HepG2 (cell line): ENCODE measurements around the gene TMEM134. TPM values are rescaled to one million over a fixed set of nuclear protein-coding genes. Genes with fewer than 3 reads are reported as not detected.
A peak's percentile ranks its signal among the peaks of the same experiment; 100 is the strongest.

Experiments used
- ATAC-seq: fragments of 200-7000 bp; cut with Tn5 transposase; 3 replicates; pipeline ENCODE4 v1.9.1; 2020; ENCODE audit warnings: mild to moderate bottlenecking, moderate library complexity
- BruUV-seq: library from RNA; stranded (reverse); fragments of 400-500 nt; replicated peaks from 2 replicates; lab custom pipeline; 2021; lab: Mats Ljungman, UMichigan
- CTCF ChIA-PET: fragments of 300-600 bp; formaldehyde crosslinking; extraction: SDS; loops from one replicate; lab custom pipeline; 2021; ENCODE audit warnings: low total read pairs, inconsistent platforms, low intra/inter-chr PET ratio; lab: Yijun Ruan, JAX
- POLR2A ChIA-PET: fragments of 350-600 bp; sonication (Branson Sonifier 250); formaldehyde crosslinking; loops from one replicate; lab custom pipeline; 2020; ENCODE audit warnings: antibody characterized with exemption, inconsistent platforms; lab: Yijun Ruan, JAX
- DNase-seq: peaks from one replicate; pipeline ENCODE4 v3.0.0-alpha.2; 2015; ENCODE audit warnings: low spot score
- FAIRE-seq: peaks from 3 replicates; lab custom pipeline; 2011; peaks lifted over from hg19 to GRCh38; lab: Jason Lieb, UNC
- H2AFZ ChIP-seq: one replicate; pipeline ENCODE4 v1.6.1; 2011; ENCODE audit warnings: low read length, inconsistent platforms
- H3K27ac ChIP-seq: fragments of 300-600 bp; 3 replicates; pipeline ENCODE4 v1.8.0; 2011; ENCODE audit warnings: mixed run types, mild to moderate bottlenecking, mixed read lengths, low read length, inconsistent platforms; ENCODE audit not compliant: insufficient read depth; ENCODE audit errors: extremely low read length
- H3K27me3 ChIP-seq, 2 experiments: fragments of 200-600 bp in 1 of 2; 2 replicates in 1 of 2; 3 replicates in 1 of 2; pipeline versions ENCODE4 v1.6.0 to v1.8.0; 2011; ENCODE audit warnings: low read length in 2 of 2, mild to moderate bottlenecking in 2 of 2, moderate library complexity in 2 of 2, inconsistent platforms in 1 of 2; ENCODE audit not compliant: insufficient read depth in 2 of 2, control insufficient read depth in 1 of 2
- H3K36me3 ChIP-seq, 2 experiments: fragments of 200-600 bp in 1 of 2; replicated peaks in 1 of 2; 2 replicates in 1 of 2; 3 replicates in 1 of 2; pipeline versions ENCODE4 v1.5.1 to v1.8.0; 2011; ENCODE audit warnings: low read length in 2 of 2, inconsistent platforms in 1 of 2; ENCODE audit not compliant: insufficient read depth in 2 of 2, control insufficient read depth in 1 of 2
- H3K4me1 ChIP-seq: 2 replicates; pipeline ENCODE4 v1.5.1; 2012; ENCODE audit warnings: low read length, inconsistent platforms; ENCODE audit not compliant: insufficient read depth
- H3K4me2 ChIP-seq: 2 replicates; pipeline ENCODE4 v1.6.0; 2011; ENCODE audit warnings: low read depth, low read length, inconsistent platforms
- H3K4me3 ChIP-seq, 3 experiments: fragments of 200-600 bp in 1 of 3; sonication (generic), shearing (Covaris generic) in 1 of 3; replicated peaks in 1 of 3; 2 replicates each; pipeline ENCODE4 v1.5.1; 2011 to 2016; ENCODE audit warnings: low read length in 3 of 3, inconsistent platforms in 2 of 3, low read depth in 2 of 3, mild to moderate bottlenecking in 2 of 3, control low read depth in 1 of 3, mixed read lengths in 1 of 3; ENCODE audit not compliant: insufficient read depth in 1 of 3
- H3K79me2 ChIP-seq: one replicate; pipeline ENCODE4 v1.6.1; 2011; ENCODE audit warnings: low read length, inconsistent platforms; ENCODE audit not compliant: insufficient read depth
- H3K9ac ChIP-seq: 2 replicates; pipeline ENCODE4 v1.6.0; 2011; ENCODE audit warnings: mild to moderate bottlenecking, low read depth, low read length, inconsistent platforms; ENCODE audit not compliant: insufficient read depth
- H3K9me3 ChIP-seq: 2 replicates; pipeline ENCODE4 v1.5.1; 2012; ENCODE audit warnings: mild to moderate bottlenecking, low read length
- H4K20me1 ChIP-seq: 2 replicates; pipeline ENCODE4 v1.6.0; 2011; ENCODE audit warnings: inconsistent platforms, mild to moderate bottlenecking, low read length, moderate library complexity; ENCODE audit not compliant: insufficient read depth
- PTBP1 ChIP-seq: fragments of 200-400 bp; formaldehyde crosslinking; IDR thresholded peaks from 2 replicates; pipeline ENCODE4 v1.6.1; 2018; ENCODE audit warnings: low read length, low read depth; ENCODE audit not compliant: poor library complexity, severe bottlenecking
- RBFOX2 ChIP-seq: fragments of 200-400 bp; formaldehyde crosslinking; IDR thresholded peaks from 2 replicates; pipeline ENCODE4 v1.6.1; 2017; ENCODE audit warnings: low read depth, mild to moderate bottlenecking, low read length
- ZNF225 ChIP-seq: sonication (generic); formaldehyde crosslinking; IDR thresholded peaks from 2 replicates; pipeline ENCODE4 v1.4.0; 2020; ENCODE audit warnings: mild to moderate bottlenecking, missing genetic modification reagents
- WGBS: methylation state at CpG from one replicate; pipeline ENCODE4 v1.1.6; 2017; ENCODE audit warnings: low lambda C conversion rate; 5-methylcytosine and 5-hydroxymethylcytosine counted together
- in situ Hi-C: cut with HindIII; loops from 2 replicates; pipeline ENCODE4 v1.10.0; 2017; ENCODE audit warnings: low pct_unique_long_range_greater_than_20kb; ENCODE audit not compliant: extremely low pct_ligation_motif_present
- intact Hi-C: fragments of 100-400 bp; cut with micrococcal nuclease; formaldehyde crosslinking; loops from one replicate; pipeline ENCODE4 v1.10.0; 2022; ENCODE audit not compliant: unreplicated experiment
- polyA plus RNA-seq, 8 experiments: library from polyadenylated mRNA; depleted of rRNA in 3 of 8; stranded (reverse) in 7 of 8; unstranded in 1 of 8; fragments of >200 nt; fragmentation: Illumina TruSeq in 4 of 8; extraction: Trizol in 4 of 8; gene quantifications; 2 replicates each; pipeline versions ENCODE4 v1.2.1 to v1.2.3, GENCODE V29; 2011 to 2016; ENCODE audit warnings: low read depth in 4 of 8, missing spikeins in 1 of 8, mixed read lengths in 1 of 8; ENCODE audit not compliant: insufficient read depth in 1 of 8
- total RNA-seq, 5 experiments: library from RNA; depleted of rRNA; stranded (reverse); fragments of >200 nt; fragmentation: Illumina TruSeq; extraction: Trizol; gene quantifications; 2 replicates each; pipeline ENCODE4 v1.2.3, GENCODE V29; 2016; ENCODE audit warnings: low read depth in 1 of 5
- TF ChIP-seq, protein P1 (sequence below): IDR thresholded peaks from 2 replicates; pipeline ENCODE4 v1.6.1; 2016; ENCODE audit warnings: missing compliant biosample characterization, missing genetic modification reagents, borderline replicate concordance

The TMEM134 gene
- total and polyA plus RNA-seq, 2 of the 13 experiments (the other 11 are each of a cell fraction or from before 2014, with no cell fraction given): 6.9 to 26.9 TPM

DNA sequence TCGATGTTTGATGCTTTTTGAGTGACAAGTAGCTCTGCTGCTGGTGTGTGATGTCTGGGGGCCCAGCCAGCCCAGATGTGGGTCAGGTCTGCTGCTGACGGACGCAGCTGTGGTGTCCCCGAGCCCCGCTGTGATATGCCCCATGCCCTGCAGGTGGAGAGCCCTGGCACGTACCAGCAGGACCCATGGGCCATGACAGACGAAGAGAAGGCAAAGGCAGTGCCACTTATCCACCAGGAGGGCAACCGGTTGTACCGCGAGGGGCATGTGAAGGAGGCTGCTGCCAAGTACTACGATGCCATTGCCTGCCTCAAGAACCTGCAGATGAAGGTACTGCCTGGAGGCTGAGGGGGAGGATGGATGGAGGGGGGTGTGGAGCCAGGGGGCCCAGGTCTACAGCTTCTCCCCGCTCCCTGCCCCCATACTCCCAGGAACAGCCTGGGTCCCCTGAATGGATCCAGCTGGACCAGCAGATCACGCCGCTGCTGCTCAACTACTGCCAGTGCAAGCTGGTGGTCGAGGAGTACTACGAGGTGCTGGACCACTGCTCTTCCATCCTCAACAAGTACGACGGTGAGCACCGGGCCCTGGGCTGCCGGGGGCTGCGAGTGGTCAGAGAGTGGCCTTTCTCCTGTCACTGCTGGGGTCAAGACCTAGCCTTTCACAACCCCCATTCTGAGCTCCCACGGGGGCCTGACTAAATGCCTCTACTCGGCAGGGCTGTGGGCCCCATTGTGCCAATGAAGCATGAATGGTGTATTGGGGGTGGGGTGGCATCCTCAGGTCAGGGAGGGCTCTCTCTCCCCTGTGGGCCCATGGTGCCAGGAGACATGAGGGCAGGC is 21.1 kb upstream of the TMEM134 start:
- WGBS: 96% methylated on average over 18 of the region's 23 CpGs
- Histone ChIP-seq H2AFZ (no peak overlapping the region), H3K4me1 (peaks cover 2% of the 10 kb centered on the region), H4K20me1 (no peaks in the 10 kb centered on the region), H3K4me3 (no peak overlapping the region), H3K9me3 (no peaks in the 10 kb centered on the region), H3K4me2 (no peak overlapping the region), H3K27me3 (no peaks in the 10 kb centered on the region), H3K36me3 (peaks cover 5 to 25% of the 10 kb centered on the region in 2 experiments; a peak in 4 of 5 replicates), H3K27ac (no peak overlapping the region), H3K9ac (no peak overlapping the region), H3K79me2 (no peaks in the 10 kb centered on the region)
- no peak for DNase-seq
- TSS peak; percentile 64 for BruUV-seq
- CTCF ChIA-PET: no interaction called here
- no peak for ATAC-seq
- in situ Hi-C loops: no loop called here
- intact Hi-C loops: no loop called here
- no peak for FAIRE-seq
- POLR2A ChIA-PET: interaction anchor here (1.3 kb wide), 1 partner anchor 15 kb away, joined by 4 read pairs; the partner anchor contains the start of gene PITPNM1
- TF ChIP-seq RBFOX2: 0 out of 2 replicates have a peak, but pooled peaks have one; percentile 10
- TF ChIP-seq, protein P1, sequence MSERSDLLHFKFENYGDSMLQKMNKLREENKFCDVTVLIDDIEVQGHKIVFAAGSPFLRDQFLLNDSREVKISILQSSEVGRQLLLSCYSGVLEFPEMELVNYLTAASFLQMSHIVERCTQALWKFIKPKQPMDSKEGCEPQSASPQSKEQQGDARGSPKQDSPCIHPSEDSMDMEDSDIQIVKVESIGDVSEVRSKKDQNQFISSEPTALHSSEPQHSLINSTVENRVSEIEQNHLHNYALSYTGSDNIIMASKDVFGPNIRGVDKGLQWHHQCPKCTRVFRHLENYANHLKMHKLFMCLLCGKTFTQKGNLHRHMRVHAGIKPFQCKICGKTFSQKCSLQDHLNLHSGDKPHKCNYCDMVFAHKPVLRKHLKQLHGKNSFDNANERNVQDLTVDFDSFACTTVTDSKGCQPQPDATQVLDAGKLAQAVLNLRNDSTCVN (CRISPR knock-in tag): no peak
- TF ChIP-seq PTBP1: no peak

- POLR2A ChIA-PET: no interaction called here
- TF ChIP-seq RBFOX2 (0 out of 2 replicates have a peak, but pooled peaks have one; percentile 22), ZNF225 (CRISPR knock-in tag) (no peak)
- H3K4me2 ChIP-seq: no peak overlapping the region
- H3K79me2 ChIP-seq: no peaks in the 10 kb centered on the region
- no TSS peak for BruUV-seq
- 93% methylated on average over 6 of the region's 25 CpGs for WGBS
- no peak overlapping the region for H3K4me3 ChIP-seq
- intact Hi-C loops: no loop called here
- in situ Hi-C loops: no loop called here
- no peaks in the 10 kb centered on the region for H3K27me3 ChIP-seq
- no peaks in the 10 kb centered on the region for H3K9me3 ChIP-seq
- DNase-seq (no peak), FAIRE-seq (no peak), ATAC-seq (no peak)
- no peak overlapping the region for H3K27ac ChIP-seq
- peaks cover 9% of the 10 kb centered on the region for H3K4me1 ChIP-seq
- CTCF ChIA-PET: no interaction called here
- no peaks in the 10 kb centered on the region for H4K20me1 ChIP-seq
- no peak overlapping the region for H2AFZ ChIP-seq
- peaks cover 5 to 25% of the 10 kb centered on the region in 2 experiments; a peak in 4 of 5 replicates for H3K36me3 ChIP-seq
- no peak overlapping the region for H3K9ac ChIP-seq
Measured at GRCh38 chr11:67489203-67489884, 20.3 kb upstream of the TMEM134 start.
